Measurements from ENCODE around the gene ZNFX1. TPM values are rescaled to one million over a fixed set of nuclear protein-coding genes. Genes with fewer than 3 reads are reported as not detected.

Gene ZNFX1
- total and polyA plus RNA-seq, 4 donors, result 10.4 to 59.4 (median 35.5) TPM

DNA sequence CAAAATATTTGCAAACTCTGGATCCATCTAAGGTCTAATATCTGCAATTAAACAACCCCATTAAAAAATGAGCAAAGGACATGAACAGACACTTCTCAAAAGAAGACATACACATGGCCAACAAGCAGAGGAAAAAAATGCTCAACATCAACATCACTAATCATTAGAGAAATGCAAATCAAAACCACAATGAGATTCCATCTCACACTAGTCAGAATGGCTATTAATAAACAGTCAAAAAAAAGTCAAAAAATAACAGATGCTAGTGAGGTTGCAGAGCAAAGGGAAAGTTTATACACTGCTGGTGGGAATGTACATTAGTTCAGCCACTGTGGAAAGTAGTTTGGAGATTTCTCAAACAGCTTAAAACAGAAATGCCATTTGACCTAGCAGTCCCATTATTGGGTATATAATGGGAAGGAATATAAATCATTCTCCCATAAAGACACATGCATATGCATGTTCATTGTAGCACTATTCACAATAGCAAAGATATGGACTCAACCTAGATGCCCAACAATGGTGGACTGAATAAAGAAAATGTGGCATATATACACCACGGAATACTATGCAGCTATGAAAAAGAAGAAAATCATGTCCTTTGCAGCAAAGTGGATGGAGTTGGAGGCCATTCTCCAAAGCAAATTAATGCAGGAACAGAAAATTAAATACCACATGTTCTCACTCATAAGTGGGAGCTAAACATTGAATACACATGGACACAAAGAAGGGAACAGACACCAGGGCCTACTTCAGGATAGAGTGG lies 9.1 kb downstream of the ZNFX1 start:
- ATAC-seq (ENCODE audit: low FRiP score) (no peak), DNase-seq (no peak)
- no peaks in the 10 kb centered on the region for H3K27me3 ChIP-seq (ENCODE audit: control insufficient read depth in 1 of 2, insufficient read depth in 2 of 2, low read length in 1 of 2)
- H3K36me3 ChIP-seq (ENCODE audit: control insufficient read depth in 1 of 2, insufficient read depth in 2 of 2, low read length in 1 of 2), result peaks cover 2 to 20% of the 10 kb centered on the region in 2 donors
- no peak overlapping the region for H3K27ac ChIP-seq (ENCODE audit: low read depth in 1 of 2, low read length in 2 of 2)
- no peaks in the 10 kb centered on the region for H3K9me3 ChIP-seq (ENCODE audit: control insufficient read depth, low read length)
- peaks cover 5 to 11% of the 10 kb centered on the region in 2 donors for H3K4me1 ChIP-seq (ENCODE audit: control insufficient read depth in 1 of 2, insufficient read depth in 2 of 2, low read length in 2 of 2)
- intact Hi-C loops (cut with DNase I), result no loop called here
- WGBS, 2 donors, result 97 to 100% methylated on average over 1 of the region's 1 CpG
- H3K4me3 ChIP-seq (ENCODE audit: low read length in 2 of 2), result no peak overlapping the region

- H3K27me3 ChIP-seq (ENCODE audit: control insufficient read depth in 1 of 2, insufficient read depth in 2 of 2, low read length in 1 of 2), result no peaks in the 10 kb centered on the region
- WGBS, 2 donors, result 46 to 49% methylated on average over 4 of the region's 4 CpGs
- H3K4me1 ChIP-seq (ENCODE audit: control insufficient read depth in 1 of 2, insufficient read depth in 2 of 2, low read length in 2 of 2), result peaks cover 5 to 11% of the 10 kb centered on the region in 2 donors
- H3K27ac ChIP-seq (ENCODE audit: low read depth in 1 of 2, low read length in 2 of 2), result no peak overlapping the region
- H3K9me3 ChIP-seq (ENCODE audit: control insufficient read depth, low read length), result no peaks in the 10 kb centered on the region
- DNase-seq, result no peak
- no peak for ATAC-seq (ENCODE audit: low FRiP score)
- H3K4me3 ChIP-seq (ENCODE audit: low read length in 2 of 2), result no peak overlapping the region
- intact Hi-C loops (cut with DNase I), result no loop called here
- H3K36me3 ChIP-seq (ENCODE audit: control insufficient read depth in 1 of 2, insufficient read depth in 2 of 2, low read length in 1 of 2), result peaks cover 7 to 22% of the 10 kb centered on the region in 2 donors
Measured at GRCh38 chr20:49267327-49267726, 10.5 kb downstream of the ZNFX1 start.

DNA sequence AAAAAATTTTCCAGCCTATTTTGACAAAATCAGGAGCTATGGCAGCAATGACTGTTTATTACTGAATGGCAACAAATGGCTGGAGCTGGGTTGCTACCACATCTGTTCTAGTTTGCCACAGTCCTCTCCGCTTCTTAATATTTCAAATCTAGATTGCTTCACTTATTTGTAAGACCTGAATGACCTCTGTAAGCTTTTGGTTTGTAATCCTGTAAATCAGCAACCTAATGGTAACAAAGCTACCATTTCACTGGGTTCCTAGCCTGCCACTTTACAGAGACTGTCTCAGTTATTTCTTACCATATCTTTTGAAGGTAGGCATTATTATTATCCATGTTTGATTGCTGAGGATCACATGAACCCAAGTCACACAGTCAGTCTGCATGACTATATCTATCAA lies 15.4 kb downstream of the ZNFX1 start:
- H3K9me3 ChIP-seq (ENCODE audit: control insufficient read depth, low read length), result no peaks in the 10 kb centered on the region
- intact Hi-C loops (cut with DNase I), result no loop called here
- 90 to 96% methylated on average over 1 of the region's 1 CpG for WGBS, 2 donors
- H3K4me1 ChIP-seq (ENCODE audit: control insufficient read depth in 1 of 2, insufficient read depth in 2 of 2, low read length in 2 of 2), result peaks cover 0 to 1% of the 10 kb centered on the region in 2 donors
- H3K27ac ChIP-seq (ENCODE audit: low read depth in 1 of 2, low read length in 2 of 2), result no peak overlapping the region
- no peak for DNase-seq
- H3K4me3 ChIP-seq (ENCODE audit: low read length in 2 of 2), result no peak overlapping the region
- H3K27me3 ChIP-seq (ENCODE audit: control insufficient read depth in 1 of 2, insufficient read depth in 2 of 2, low read length in 1 of 2), result no peaks in the 10 kb centered on the region
- ATAC-seq (ENCODE audit: low FRiP score), result no peak
- H3K36me3 ChIP-seq (ENCODE audit: control insufficient read depth in 1 of 2, insufficient read depth in 2 of 2, low read length in 1 of 2), result peaks cover 7 to 19% of the 10 kb centered on the region in 2 donors

DNA sequence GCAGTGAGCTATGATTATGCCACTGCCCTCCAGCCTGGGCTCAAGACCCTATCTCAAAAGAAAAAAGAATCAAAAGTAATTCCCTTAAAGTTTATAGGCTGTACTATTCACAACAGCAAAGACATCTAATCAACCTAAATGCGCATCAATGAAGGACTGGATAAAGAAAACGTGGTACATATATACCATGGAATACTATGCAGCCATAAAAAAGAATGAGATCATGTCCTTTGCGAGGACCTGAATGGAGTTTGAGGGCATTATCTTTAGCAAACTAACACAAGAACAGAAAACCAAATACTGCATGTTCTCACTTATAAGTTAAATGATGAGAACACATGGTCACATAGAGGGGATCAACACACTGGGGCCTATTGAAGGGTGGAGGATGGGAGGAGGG lies 16.7 kb downstream of the ZNFX1 start:
- Histone ChIP-seq H3K27ac (ENCODE audit: low read depth in 1 of 2, low read length in 2 of 2) (no peak overlapping the region), H3K27me3 (ENCODE audit: control insufficient read depth in 1 of 2, insufficient read depth in 2 of 2, low read length in 1 of 2) (no peaks in the 10 kb centered on the region), H3K4me3 (ENCODE audit: low read length in 2 of 2) (no peak overlapping the region), H3K4me1 (ENCODE audit: control insufficient read depth in 1 of 2, insufficient read depth in 2 of 2, low read length in 2 of 2) (no peaks in the 10 kb centered on the region), H3K36me3 (ENCODE audit: control insufficient read depth in 1 of 2, insufficient read depth in 2 of 2, low read length in 1 of 2) (peaks cover 7 to 24% of the 10 kb centered on the region in 2 donors), H3K9me3 (ENCODE audit: control insufficient read depth, low read length) (no peaks in the 10 kb centered on the region)
- intact Hi-C loops (cut with DNase I), result no loop called here
- ATAC-seq (ENCODE audit: low FRiP score) (no peak), DNase-seq (no peak)
- 98% methylated on average over 3 of the region's 3 CpGs for WGBS, 2 donors

DNA sequence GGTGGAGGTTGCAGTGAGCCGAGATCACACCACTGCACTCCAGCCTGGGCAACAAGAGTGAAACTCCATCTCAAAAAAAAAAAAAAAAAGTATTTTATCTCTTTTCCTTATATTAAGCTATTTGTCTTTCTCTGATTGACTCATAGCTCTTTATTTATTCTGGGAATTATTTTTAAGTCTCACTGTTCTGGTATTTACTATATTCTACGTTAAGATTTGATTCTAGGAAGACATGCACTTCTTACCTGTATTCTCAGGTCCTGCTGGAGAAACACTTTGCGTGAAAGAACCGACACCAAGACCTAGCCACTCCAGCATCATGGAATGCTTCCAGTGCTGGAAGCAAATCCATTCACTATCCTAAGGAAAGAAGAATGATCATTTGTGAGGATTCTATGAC lies 17.6 kb downstream of the ZNFX1 start:
- 73 to 75% methylated on average over 4 of the region's 4 CpGs for WGBS, 2 donors
- no peaks in the 10 kb centered on the region for H3K4me1 ChIP-seq (ENCODE audit: control insufficient read depth in 1 of 2, insufficient read depth in 2 of 2, low read length in 2 of 2)
- intact Hi-C loops (cut with DNase I), result no loop called here
- H3K9me3 ChIP-seq (ENCODE audit: control insufficient read depth, low read length), result no peaks in the 10 kb centered on the region
- no peaks in the 10 kb centered on the region for H3K27me3 ChIP-seq (ENCODE audit: control insufficient read depth in 1 of 2, insufficient read depth in 2 of 2, low read length in 1 of 2)
- ATAC-seq (ENCODE audit: low FRiP score), result no peak
- H3K4me3 ChIP-seq (ENCODE audit: low read length in 2 of 2), result no peak overlapping the region
- no peak overlapping the region for H3K27ac ChIP-seq (ENCODE audit: low read depth in 1 of 2, low read length in 2 of 2)
- peaks cover 10 to 24% of the 10 kb centered on the region in 2 donors for H3K36me3 ChIP-seq (ENCODE audit: control insufficient read depth in 1 of 2, insufficient read depth in 2 of 2, low read length in 1 of 2)
- no peak for DNase-seq

GRCh38 chr20:49259799-49260198 lies 18.1 kb downstream of the ZNFX1 start:
- no peaks in the 10 kb centered on the region for H3K4me1 ChIP-seq (ENCODE audit: control insufficient read depth in 1 of 2, insufficient read depth in 2 of 2, low read length in 2 of 2)
- H3K27me3 ChIP-seq (ENCODE audit: control insufficient read depth in 1 of 2, insufficient read depth in 2 of 2, low read length in 1 of 2), result no peaks in the 10 kb centered on the region
- H3K4me3 ChIP-seq (ENCODE audit: low read length in 2 of 2), result no peak overlapping the region
- intact Hi-C loops (cut with DNase I), result no loop called here
- ATAC-seq (ENCODE audit: low FRiP score) (no peak), DNase-seq (no peak)
- no peak overlapping the region for H3K27ac ChIP-seq (ENCODE audit: low read depth in 1 of 2, low read length in 2 of 2)
- H3K36me3 ChIP-seq (ENCODE audit: control insufficient read depth in 1 of 2, insufficient read depth in 2 of 2, low read length in 1 of 2), result peaks cover 9 to 23% of the 10 kb centered on the region in 2 donors
- no peaks in the 10 kb centered on the region for H3K9me3 ChIP-seq (ENCODE audit: control insufficient read depth, low read length)
- WGBS, 2 donors, result 94 to 96% methylated on average over 2 of the region's 2 CpGs

DNA sequence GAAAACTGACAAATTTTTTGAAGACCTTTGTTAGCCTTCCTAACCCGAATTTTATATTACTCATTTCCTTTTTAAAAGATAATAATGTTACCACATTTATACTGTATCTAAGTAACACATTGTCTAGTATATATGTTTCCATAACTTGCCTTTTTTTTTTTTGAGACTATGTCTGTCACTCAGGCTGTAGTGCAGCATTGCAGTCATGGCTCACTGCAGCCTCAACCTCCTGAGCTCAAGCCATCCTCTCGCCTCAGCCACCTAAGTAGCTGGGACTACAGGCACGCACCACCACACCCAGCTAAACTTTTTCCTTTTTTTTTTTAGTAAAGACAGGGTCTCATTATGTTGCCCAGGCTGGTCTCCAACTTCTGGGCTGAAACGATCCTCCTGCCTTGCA lies 18.6 kb downstream of the ZNFX1 start:
- intact Hi-C loops (cut with DNase I), result no loop called here
- no peaks in the 10 kb centered on the region for H3K27me3 ChIP-seq (ENCODE audit: control insufficient read depth in 1 of 2, insufficient read depth in 2 of 2, low read length in 1 of 2)

DNA sequence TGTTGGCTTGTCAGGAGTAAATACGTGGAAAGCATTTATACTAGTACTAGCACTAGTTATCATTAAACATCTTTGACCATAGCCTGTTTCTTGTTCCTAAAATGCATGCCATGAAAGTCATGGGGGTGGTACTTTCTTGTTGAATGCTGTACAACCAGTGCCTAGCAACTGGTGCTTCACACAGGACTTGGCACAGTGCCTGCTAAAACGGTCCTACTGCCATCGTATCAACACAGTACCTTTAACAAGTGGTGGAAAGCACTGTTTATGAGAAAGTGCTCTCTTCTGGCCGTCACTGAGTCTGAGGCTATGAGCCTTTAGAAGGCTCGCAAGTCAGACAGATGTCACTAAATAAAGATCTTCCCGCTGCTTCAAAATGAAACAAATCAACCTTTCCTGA lies 21.6 kb downstream of the ZNFX1 start:
- Histone ChIP-seq H3K4me3 (ENCODE audit: low read length in 2 of 2) (no peak overlapping the region), H3K27me3 (ENCODE audit: control insufficient read depth in 1 of 2, insufficient read depth in 2 of 2, low read length in 1 of 2) (no peaks in the 10 kb centered on the region), H3K27ac (ENCODE audit: low read depth in 1 of 2, low read length in 2 of 2) (no peak overlapping the region), H3K4me1 (ENCODE audit: control insufficient read depth in 1 of 2, insufficient read depth in 2 of 2, low read length in 2 of 2) (no peaks in the 10 kb centered on the region), H3K9me3 (ENCODE audit: control insufficient read depth, low read length) (no peaks in the 10 kb centered on the region), H3K36me3 (ENCODE audit: control insufficient read depth in 1 of 2, insufficient read depth in 2 of 2, low read length in 1 of 2) (peaks cover 4 to 28% of the 10 kb centered on the region in 2 donors)
- WGBS, 2 donors, result 57 to 59% methylated on average over 6 of the region's 6 CpGs
- ATAC-seq (ENCODE audit: low FRiP score), result no peak
- no peak for DNase-seq
- intact Hi-C loops (cut with DNase I), result no loop called here

More for the DNA sequence above, 18.6 kb downstream of the ZNFX1 start:
- H3K27ac ChIP-seq (ENCODE audit: low read depth in 1 of 2, low read length in 2 of 2), result no peak overlapping the region
- H3K9me3 ChIP-seq (ENCODE audit: control insufficient read depth, low read length), result no peaks in the 10 kb centered on the region
- H3K36me3 ChIP-seq (ENCODE audit: control insufficient read depth in 1 of 2, insufficient read depth in 2 of 2, low read length in 1 of 2), result peaks cover 9 to 20% of the 10 kb centered on the region in 2 donors
- H3K4me3 ChIP-seq (ENCODE audit: low read length in 2 of 2), result no peak overlapping the region
- no peaks in the 10 kb centered on the region for H3K4me1 ChIP-seq (ENCODE audit: control insufficient read depth in 1 of 2, insufficient read depth in 2 of 2, low read length in 2 of 2)
- DNase-seq, result no peak
- 73 to 84% methylated on average over 4 of the region's 4 CpGs for WGBS, 2 donors
- ATAC-seq (ENCODE audit: low FRiP score), result no peak

Data from aorta (tissue), 5 donors.